ENCODE measurements around the gene TPX2.

DNA sequence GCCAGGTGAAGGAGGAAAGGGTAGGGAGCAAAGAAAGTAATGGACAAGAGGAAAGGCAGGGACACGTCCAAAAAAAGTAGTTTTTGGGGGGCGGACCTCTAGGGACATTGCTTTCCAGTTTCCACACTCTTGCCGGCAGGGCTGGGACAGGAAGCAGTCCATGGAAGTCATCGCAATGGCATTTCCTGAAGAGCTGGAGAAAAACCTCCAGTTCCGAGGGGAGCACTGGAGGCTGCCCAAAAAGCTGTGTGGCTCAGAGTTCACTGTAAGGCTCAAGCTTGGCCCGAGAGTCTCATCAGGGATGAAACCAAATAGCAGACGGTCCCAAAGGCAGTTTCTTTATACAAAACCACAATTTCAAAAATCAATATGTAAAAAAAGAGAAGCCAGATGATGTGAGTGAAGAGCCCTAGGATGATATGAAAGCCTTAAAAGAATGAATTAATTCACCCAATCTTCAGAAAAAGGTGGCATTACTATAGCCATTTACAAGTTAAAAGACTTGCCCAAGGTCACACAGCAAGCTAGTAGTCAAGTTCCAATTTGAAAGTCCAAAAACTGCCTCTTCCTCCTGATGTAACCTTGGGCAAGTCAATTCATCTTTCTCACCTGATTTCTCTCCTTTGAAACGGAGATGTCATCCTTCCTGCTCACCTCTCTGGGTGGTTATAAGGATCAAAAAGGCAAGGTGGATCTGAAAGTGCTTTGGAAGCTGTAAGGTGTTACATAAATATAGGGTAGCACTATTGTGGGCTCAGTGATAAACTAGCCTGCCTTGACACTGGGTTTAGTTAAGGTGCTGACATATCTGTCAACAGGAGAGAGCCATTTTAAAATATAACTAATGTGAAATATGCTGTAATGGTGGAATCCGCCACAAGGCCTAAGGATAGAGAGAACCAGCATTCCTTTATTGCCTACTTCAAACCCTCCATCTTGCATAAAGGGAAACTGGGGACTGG, 25.5 kb upstream of the TPX2 start:
- TF ChIP-seq, protein P1, sequence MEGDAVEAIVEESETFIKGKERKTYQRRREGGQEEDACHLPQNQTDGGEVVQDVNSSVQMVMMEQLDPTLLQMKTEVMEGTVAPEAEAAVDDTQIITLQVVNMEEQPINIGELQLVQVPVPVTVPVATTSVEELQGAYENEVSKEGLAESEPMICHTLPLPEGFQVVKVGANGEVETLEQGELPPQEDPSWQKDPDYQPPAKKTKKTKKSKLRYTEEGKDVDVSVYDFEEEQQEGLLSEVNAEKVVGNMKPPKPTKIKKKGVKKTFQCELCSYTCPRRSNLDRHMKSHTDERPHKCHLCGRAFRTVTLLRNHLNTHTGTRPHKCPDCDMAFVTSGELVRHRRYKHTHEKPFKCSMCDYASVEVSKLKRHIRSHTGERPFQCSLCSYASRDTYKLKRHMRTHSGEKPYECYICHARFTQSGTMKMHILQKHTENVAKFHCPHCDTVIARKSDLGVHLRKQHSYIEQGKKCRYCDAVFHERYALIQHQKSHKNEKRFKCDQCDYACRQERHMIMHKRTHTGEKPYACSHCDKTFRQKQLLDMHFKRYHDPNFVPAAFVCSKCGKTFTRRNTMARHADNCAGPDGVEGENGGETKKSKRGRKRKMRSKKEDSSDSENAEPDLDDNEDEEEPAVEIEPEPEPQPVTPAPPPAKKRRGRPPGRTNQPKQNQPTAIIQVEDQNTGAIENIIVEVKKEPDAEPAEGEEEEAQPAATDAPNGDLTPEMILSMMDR (IDR thresholded peaks at IDR 0.05; ENCODE audit: insufficient read depth, low read length, poor library complexity, severe bottlenecking), result no peak
- no peak for TF ChIP-seq EZH2phosphoT487 (conservative IDR thresholded peaks at IDR 0.05; ENCODE audit: low read length)
